ENCODE data around the gene CALD1. TPM values are rescaled to one million over a fixed set of nuclear protein-coding genes. Genes with fewer than 3 reads are reported as not detected.
"Not testable (repeated sequence)": the region's sequence is repeated elsewhere in the genome, so short reads cannot be mapped to it uniquely, and the experiment has no call there.

The CALD1 gene
- total RNA-seq, 4 donors from 2014 or later: 162 to 401 (median 226) TPM

- intact Hi-C loops (cut with DNase I; ENCODE audit: low total_unique reads) (no loop called here), in situ Hi-C loops (cut with MboI; ENCODE audit: low pct_ligation_motif_present in 1 of 4, low pct_unique_long_range_greater_than_20kb in 1 of 4, low sequenced_read_pairs in 3 of 4) (loop anchor here in 2 of 4 donors (25.0 kb wide), 3 partner anchors 281 to 531 kb away; partner anchors contain the start of gene BPGM (in 1 of the 2))
- Histone ChIP-seq H3K27me3 (no peaks in the 10 kb centered on the region), H3K9me3 (no peaks in the 10 kb centered on the region), H3K4me1 (no peaks in the 10 kb centered on the region), H3K36me3 (no peaks in the 10 kb centered on the region), H3K27ac (no peak overlapping the region), H3K4me3 (no peak overlapping the region)
- WGBS, 2 donors (ENCODE audit: low coverage in 1 of 2): 88 to 89% methylated on average over 4 of the region's 4 CpGs
- no peak for DNase-seq
- TF ChIP-seq POLR2A (IDR thresholded peaks at IDR 0.05) (no peak), CTCF (IDR thresholded peaks at IDR 0.05) (no peak)
Measured at GRCh38 chr7:134968110-134968509, 188.7 kb downstream of the CALD1 start.

DNA sequence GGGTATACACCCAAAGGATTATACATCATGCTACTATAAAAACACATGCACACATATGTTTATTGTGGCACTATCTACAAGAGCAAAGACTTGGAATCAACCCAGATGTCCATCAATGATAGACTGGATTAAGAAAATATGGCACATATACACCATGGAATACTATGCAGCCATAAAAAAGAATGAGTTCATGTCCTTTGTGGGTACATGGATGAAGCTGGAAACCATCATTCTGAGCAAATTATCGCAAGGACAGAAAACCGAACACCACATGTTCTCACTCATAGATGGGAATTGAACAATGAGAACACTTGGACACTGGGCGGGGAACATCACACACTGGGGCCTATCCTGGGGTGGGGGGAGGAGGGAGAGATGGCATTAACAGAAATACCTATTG is 202.2 kb downstream of the CALD1 start:
- in situ Hi-C loops (cut with MboI; ENCODE audit: low pct_ligation_motif_present in 1 of 4, low pct_unique_long_range_greater_than_20kb in 1 of 4, low sequenced_read_pairs in 3 of 4); H3K27ac ChIP-seq; H3K9me3 ChIP-seq; H3K4me3 ChIP-seq; H3K27me3 ChIP-seq; H3K4me1 ChIP-seq; intact Hi-C loops (cut with DNase I; ENCODE audit: low total_unique reads); DNase-seq; H3K36me3 ChIP-seq: not testable (repeated sequence)
- WGBS, 2 donors (ENCODE audit: low coverage in 1 of 2): 90 to 98% methylated on average over 2 to 3 of the region's 3 CpGs

GRCh38 chr7:134985894-134986362 is 206.5 kb downstream of the CALD1 start:
- intact Hi-C loops (cut with DNase I; ENCODE audit: low total_unique reads): no loop called here
- peaks cover 4 to 24% (median 10%) of the 10 kb centered on the region in 4 donors for H3K4me1 ChIP-seq
- no peaks in the 10 kb centered on the region for H3K27me3 ChIP-seq
- no peaks in the 10 kb centered on the region for H3K9me3 ChIP-seq
- H3K36me3 ChIP-seq: no peaks in the 10 kb centered on the region
- DNase-seq: no peak
- in situ Hi-C loops (cut with MboI; ENCODE audit: low pct_ligation_motif_present in 1 of 4, low pct_unique_long_range_greater_than_20kb in 1 of 4, low sequenced_read_pairs in 3 of 4): no loop called here
- TF ChIP-seq CTCF (IDR thresholded peaks at IDR 0.05): no peak
- TF ChIP-seq EP300 (IDR thresholded peaks at IDR 0.05; ENCODE audit: low read depth): no peak
- TF ChIP-seq POLR2A (IDR thresholded peaks at IDR 0.05): no peak
- no peak for TF ChIP-seq POLR2AphosphoS5 (IDR thresholded peaks at IDR 0.05)
- peak overlapping the region; percentile 52 to 74 (median 70) for H3K4me3 ChIP-seq
- WGBS, 2 donors (ENCODE audit: low coverage in 1 of 2): 51 to 84% methylated on average over 5 to 8 of the region's 8 CpGs
- peak overlapping the region; percentile 81 to 93 (median 89) for H3K27ac ChIP-seq

DNA sequence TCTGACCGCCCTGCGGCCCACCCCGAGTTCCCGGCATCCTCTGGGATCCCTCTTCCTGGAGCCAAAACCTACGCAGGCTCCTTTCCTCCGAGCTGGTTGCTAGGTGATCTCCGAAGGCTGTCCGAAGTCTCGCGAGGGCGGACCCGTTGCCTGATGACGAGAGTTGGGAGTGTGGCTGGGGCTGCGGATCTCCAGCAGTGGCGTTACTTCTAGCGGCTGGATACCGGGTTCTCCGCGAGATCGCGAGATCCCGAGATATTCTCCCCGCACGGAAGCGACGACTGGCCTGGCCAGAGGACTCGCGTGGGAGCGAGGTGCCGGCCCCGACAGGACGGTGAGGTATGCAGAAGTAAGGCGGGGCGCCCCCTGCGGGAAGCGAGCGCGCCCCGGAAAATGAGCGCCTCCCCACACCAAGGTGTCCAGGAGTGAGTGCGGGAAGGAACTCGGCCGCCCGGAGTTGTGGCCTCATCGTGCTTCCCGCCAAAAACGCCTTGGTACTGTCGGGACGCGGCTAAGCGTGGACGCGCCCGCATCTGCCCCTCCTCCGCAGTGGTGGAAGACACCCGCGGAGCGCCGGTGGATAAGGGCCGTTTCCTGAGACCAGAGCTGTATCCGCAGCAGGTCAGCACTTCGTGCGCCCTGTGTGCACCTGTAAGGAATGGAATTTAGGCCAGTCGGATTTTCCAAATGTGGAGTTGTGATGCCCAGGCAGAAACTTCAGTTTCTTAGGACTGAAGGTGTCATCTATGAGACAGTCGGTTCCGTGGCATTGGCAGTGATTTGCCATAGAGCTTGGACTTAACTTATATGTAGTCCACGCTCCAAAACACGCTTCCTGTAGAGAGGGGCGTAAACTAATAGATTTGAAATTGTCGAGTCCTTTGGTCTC is 207.2 kb downstream of the CALD1 start, which contains the start of gene AGBL3:
Gene AGBL3, plus strand, starts transcription at position 146 of the 889 bp plus-strand sequence. CDS start 1,426 bp downstream, outside the sequence.
- WGBS, 2 donors (ENCODE audit: low coverage in 1 of 2): 0% methylated on average over 61 of the region's 70 CpGs; no CpG with 5 or more reads in 1 of the 2 donors
- intact Hi-C loops (cut with DNase I; ENCODE audit: low total_unique reads) (no loop called here), in situ Hi-C loops (cut with MboI; ENCODE audit: low pct_ligation_motif_present in 1 of 4, low pct_unique_long_range_greater_than_20kb in 1 of 4, low sequenced_read_pairs in 3 of 4) (no loop called here)
- Histone ChIP-seq H3K27ac (peak within 1 kb of the TSS; percentile 81 to 93 (median 89)), H3K36me3 (no peaks in the 10 kb centered on the region), H3K4me1 (peaks cover 4 to 28% (median 12%) of the 10 kb centered on the region in 4 donors), H3K4me3 (peak within 1 kb of the TSS; percentile 52 to 74 (median 70)), H3K27me3 (no peaks in the 10 kb centered on the region), H3K9me3 (no peaks in the 10 kb centered on the region)
- TF ChIP-seq CTCF (IDR thresholded peaks at IDR 0.05) (peak; percentile 56 to 80 (median 66)), POLR2A (IDR thresholded peaks at IDR 0.05) (peak; percentile 55), POLR2AphosphoS5 (IDR thresholded peaks at IDR 0.05) (peak in 2 of 3 donors; percentile 51 to 68), EP300 (IDR thresholded peaks at IDR 0.05; ENCODE audit: low read depth) (no peak)
- peak; percentile 96 for DNase-seq
